NT2/D1 (cell line): ENCODE measurements around the gene ARSD.
"Not testable (repeated sequence)": the region's sequence is repeated elsewhere in the genome, so short reads cannot be mapped to it uniquely, and the experiment has no call there.

ENCODE experiments used
- DNase-seq: peaks from one replicate; pipeline ENCODE4 v3.0.0-alpha.2; 2011; ENCODE audit warnings: low read depth, low spot score
- H3K27me3 ChIP-seq: 2 replicates; pipeline ENCODE4 v1.6.0; 2011; ENCODE audit warnings: mild to moderate bottlenecking; ENCODE audit not compliant: insufficient read length, insufficient read depth
- H3K36me3 ChIP-seq: 2 replicates; pipeline ENCODE4 v1.6.1; 2011; ENCODE audit warnings: mild to moderate bottlenecking, low read length, mixed read lengths; ENCODE audit not compliant: insufficient read depth, insufficient read length
- H3K4me1 ChIP-seq: 2 replicates; pipeline ENCODE4 v1.5.1; 2011; ENCODE audit not compliant: insufficient read depth, insufficient read length
- H3K4me3 ChIP-seq: 2 replicates; pipeline ENCODE4 v1.5.1; 2011; ENCODE audit warnings: low read depth; ENCODE audit not compliant: insufficient read length
- H3K9ac ChIP-seq: 2 replicates; pipeline ENCODE4 v1.6.0; 2011; ENCODE audit warnings: low read depth; ENCODE audit not compliant: insufficient read length
- H3K9me3 ChIP-seq: 2 replicates; pipeline ENCODE4 v1.5.1; 2011; ENCODE audit warnings: mild to moderate bottlenecking, low read length; ENCODE audit not compliant: insufficient read depth
- SUZ12 ChIP-seq: IDR thresholded peaks from 2 replicates; pipeline ENCODE4 v1.6.1; 2011; ENCODE audit not compliant: insufficient read length, insufficient read depth; ENCODE audit errors: extremely low read depth
- YY1 ChIP-seq: IDR thresholded peaks from 2 replicates; pipeline ENCODE4 v1.6.1; 2011; ENCODE audit not compliant: insufficient read length, insufficient read depth
- ZNF274 ChIP-seq: IDR thresholded peaks from 2 replicates; pipeline ENCODE4 v1.6.1; 2011; ENCODE audit warnings: mild to moderate bottlenecking, low read depth, low read length

ARSD gene

GRCh38 chrX:2928191-2928582 lies 952 bp downstream of the ARSD start:
- TF ChIP-seq YY1 (no peak), ZNF274 (no peak), SUZ12 (no peak)
- peak overlapping the region; percentile 56 for H3K4me3 ChIP-seq

DNA sequence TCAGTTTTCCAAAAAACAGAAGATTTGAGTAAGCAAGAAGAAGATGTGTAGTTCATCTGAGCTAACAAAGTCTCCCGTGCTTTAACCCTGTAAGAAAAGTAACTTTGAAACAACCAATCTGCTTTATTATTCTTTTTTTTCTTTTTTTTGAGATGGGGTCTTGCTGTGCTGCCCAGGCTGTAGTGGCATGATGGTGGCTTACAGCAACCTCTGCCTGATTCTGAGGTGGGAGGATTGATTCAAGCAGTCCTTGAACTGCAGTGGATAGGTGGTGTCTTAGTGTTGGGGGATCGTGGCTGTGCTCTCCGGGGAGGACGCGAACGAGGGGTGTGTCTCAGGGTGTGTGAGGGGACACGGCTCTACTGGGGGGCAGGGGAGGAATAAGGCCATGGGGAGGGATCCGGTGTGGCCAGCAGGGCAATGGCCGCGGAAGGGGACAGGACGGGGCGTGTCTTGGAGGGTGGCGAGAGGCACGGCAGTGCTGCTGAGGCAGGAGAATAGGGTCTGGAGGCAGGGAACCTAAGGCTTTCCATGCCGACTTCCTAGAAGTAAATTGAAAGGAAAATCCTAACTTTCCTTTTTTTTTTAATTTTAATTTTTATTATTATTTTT lies 2.4 kb downstream of the ARSD start:
- TF ChIP-seq ZNF274, result no peak
- no peak for TF ChIP-seq YY1
- no peak for TF ChIP-seq SUZ12
- Histone ChIP-seq H3K9me3 (peaks cover 4% of the 10 kb centered on the region; the same call in 1 of the 2 replicates), H3K27me3 (no peaks in the 10 kb centered on the region), H3K4me3 (no peak overlapping the region), H3K36me3 (peaks cover 3% of the 10 kb centered on the region), H3K9ac (no peak overlapping the region), H3K4me1 (no peaks in the 10 kb centered on the region)
- no peak for DNase-seq

More at GRCh38 chrX:2928191-2928582, 952 bp downstream of the ARSD start:
- Histone ChIP-seq H3K4me1 (peaks cover 4% of the 10 kb centered on the region), H3K36me3 (no peaks in the 10 kb centered on the region), H3K9me3 (peaks cover 4% of the 10 kb centered on the region; the same call in 1 of the 2 replicates), H3K9ac (peak overlapping the region; percentile 80), H3K27me3 (no peaks in the 10 kb centered on the region)
- DNase-seq, result peak; percentile 74

DNA sequence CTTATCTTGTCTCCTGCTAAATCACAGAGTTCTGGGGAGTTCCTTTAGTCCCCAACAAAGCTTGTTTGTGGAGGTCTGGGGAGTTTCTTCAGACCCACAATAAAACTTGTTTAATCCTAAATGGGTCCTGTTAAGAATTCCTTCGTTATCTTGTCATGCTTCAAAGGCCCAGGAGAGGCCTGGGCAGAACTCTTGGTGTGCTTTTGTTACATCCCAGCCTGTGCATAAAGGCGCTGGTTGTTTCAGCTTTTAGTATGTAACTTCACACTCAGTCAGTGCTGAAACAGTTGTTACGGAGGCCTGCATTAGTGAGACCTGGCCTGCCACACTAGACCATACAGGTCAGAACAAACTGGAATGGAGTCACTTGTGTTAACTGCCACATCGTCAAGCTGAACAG lies 2.9 kb downstream of the ARSD start:
- not testable (repeated sequence) for H3K27me3 ChIP-seq, H3K4me1 ChIP-seq, H3K9me3 ChIP-seq, H3K36me3 ChIP-seq, H3K9ac ChIP-seq, H3K4me3 ChIP-seq, DNase-seq

GRCh38 chrX:2924151-2924550 lies 5.0 kb downstream of the ARSD start:
- Histone ChIP-seq H3K9me3 (peaks cover 4% of the 10 kb centered on the region; the same call in 1 of the 2 replicates), H3K4me3 (no peak overlapping the region), H3K36me3 (peaks cover 11% of the 10 kb centered on the region), H3K4me1 (no peaks in the 10 kb centered on the region), H3K27me3 (no peaks in the 10 kb centered on the region), H3K9ac (no peak overlapping the region)
- TF ChIP-seq YY1 (no peak), SUZ12 (no peak), ZNF274 (no peak)
- no peak for DNase-seq

GRCh38 chrX:2921750-2922149 lies 7.4 kb downstream of the ARSD start:
- H3K4me1 ChIP-seq, result no peaks in the 10 kb centered on the region
- H3K4me3 ChIP-seq, result no peak overlapping the region
- no peak for TF ChIP-seq SUZ12
- no peak for TF ChIP-seq ZNF274
- TF ChIP-seq YY1, result no peak
- H3K9me3 ChIP-seq, result peaks cover 1% of the 10 kb centered on the region; the same call in 1 of the 2 replicates
- peaks cover 15% of the 10 kb centered on the region for H3K36me3 ChIP-seq
- H3K27me3 ChIP-seq, result no peaks in the 10 kb centered on the region
- no peak for DNase-seq
- no peak overlapping the region for H3K9ac ChIP-seq

- H3K9ac ChIP-seq, result no peak overlapping the region
- no peak for DNase-seq
- no peak for TF ChIP-seq ZNF274
- TF ChIP-seq YY1, result no peak
- no peak for TF ChIP-seq SUZ12
- no peaks in the 10 kb centered on the region for H3K27me3 ChIP-seq
- H3K4me1 ChIP-seq, result no peaks in the 10 kb centered on the region
- H3K9me3 ChIP-seq, result no peaks in the 10 kb centered on the region
- H3K36me3 ChIP-seq, result peaks cover 15% of the 10 kb centered on the region
- H3K4me3 ChIP-seq, result no peak overlapping the region
Observed at GRCh38 chrX:2921193-2921592, 7.9 kb downstream of the ARSD start.

DNA sequence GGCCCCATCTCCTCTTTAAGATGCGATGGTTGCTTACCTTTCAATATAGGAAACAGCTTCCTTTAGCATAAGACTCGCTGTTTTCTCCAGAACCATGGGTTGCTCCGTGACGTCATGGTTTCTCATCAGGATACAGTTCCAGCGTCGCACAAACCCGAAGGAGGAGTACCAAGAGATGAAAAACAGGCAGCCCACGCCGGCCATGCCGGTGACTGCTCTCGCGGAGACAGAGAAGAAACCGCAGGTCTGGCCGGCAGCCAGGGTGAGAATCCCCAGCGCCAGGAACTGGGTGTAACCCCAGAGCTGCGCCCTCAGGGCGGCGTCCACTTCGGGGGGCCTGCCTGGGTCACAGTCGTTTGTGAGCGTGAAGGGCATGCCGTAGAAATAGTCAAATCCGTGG lies 11.4 kb downstream of the ARSD start:
- no peaks in the 10 kb centered on the region for H3K27me3 ChIP-seq
- DNase-seq, result no peak
- H3K36me3 ChIP-seq, result peaks cover 15% of the 10 kb centered on the region
- H3K4me1 ChIP-seq, result peaks cover 7% of the 10 kb centered on the region
- no peak overlapping the region for H3K4me3 ChIP-seq
- TF ChIP-seq YY1 (no peak), SUZ12 (no peak), ZNF274 (no peak)
- no peak overlapping the region for H3K9ac ChIP-seq
- no peaks in the 10 kb centered on the region for H3K9me3 ChIP-seq

DNA sequence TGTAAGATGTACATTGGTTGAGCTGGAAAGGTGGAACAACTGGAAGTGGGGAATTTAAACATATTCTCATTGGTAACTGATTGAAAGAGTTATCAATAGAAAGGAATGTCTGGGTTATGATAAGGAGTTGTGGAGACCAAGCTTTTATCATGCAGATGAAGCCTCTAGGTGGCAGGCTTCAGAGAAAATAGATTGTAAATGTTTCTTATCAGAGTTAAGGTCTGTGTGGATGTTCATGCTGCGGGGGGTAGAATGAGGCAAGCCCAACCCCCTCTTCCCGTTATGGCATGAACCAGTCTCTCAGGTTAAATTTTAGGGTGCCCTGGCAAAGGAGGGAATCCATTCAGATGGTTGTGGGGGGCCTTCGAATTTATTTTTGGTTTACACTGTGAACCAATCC lies 16.0 kb downstream of the ARSD start:
- H3K4me1 ChIP-seq, result peaks cover 7% of the 10 kb centered on the region
- no peak overlapping the region for H3K9ac ChIP-seq
- H3K27me3 ChIP-seq, result no peaks in the 10 kb centered on the region
- no peak overlapping the region for H3K4me3 ChIP-seq
- H3K9me3 ChIP-seq, result no peaks in the 10 kb centered on the region
- H3K36me3 ChIP-seq, result peaks cover 8% of the 10 kb centered on the region
- no peak for DNase-seq
- TF ChIP-seq SUZ12 (no peak), YY1 (no peak), ZNF274 (no peak)
